ENCODE measurements around the gene SUGCT.

GRCh38 chr7:40587419-40587818 is 452.6 kb downstream of the SUGCT start:
- TF ChIP-seq POLR2AphosphoS5 (IDR thresholded peaks at IDR 0.05; ENCODE audit: borderline replicate concordance, low read depth, low read length) (no peak), EZH2 (IDR thresholded peaks at IDR 0.05) (no peak)

All from SK-N-MC (cell line).